HepG2 (cell line): Measurements from ENCODE around the gene SSBP1. TPM values are rescaled to one million over a fixed set of nuclear protein-coding genes. Genes with fewer than 3 reads are reported as not detected.

Experiments
- BORCS8-MEF2B ChIP-seq: sonication (generic); formaldehyde crosslinking; IDR thresholded peaks from 2 replicates; pipeline ENCODE4 v1.8.0; 2022; ENCODE audit warnings: mild to moderate bottlenecking, missing genetic modification reagents
- CTCF ChIP-seq: sonication (generic); formaldehyde crosslinking; IDR thresholded peaks from 2 replicates; pipeline ENCODE4 v1.5.0; 2020; ENCODE audit warnings: mild to moderate bottlenecking, missing genetic modification reagents, moderate library complexity
- NCOA1 ChIP-seq: sonication (generic); formaldehyde crosslinking; IDR thresholded peaks from 2 replicates; pipeline ENCODE4 v1.9.0; 2021; ENCODE audit warnings: missing genetic modification reagents
- NFKB2 ChIP-seq: sonication (generic); formaldehyde crosslinking; IDR thresholded peaks from 2 replicates; pipeline ENCODE4 v1.4.0; 2020; ENCODE audit warnings: missing genetic modification reagents, borderline replicate concordance
- RBM22 ChIP-seq: fragments of 200-400 bp; formaldehyde crosslinking; optimal IDR thresholded peaks from 2 replicates; pipeline ENCODE3; 2017; ENCODE audit warnings: mild to moderate bottlenecking, low read length, moderate library complexity
- RNF2 ChIP-seq: fragments of 450-650 bp; conservative IDR thresholded peaks from 2 replicates; pipeline ENCODE4 v1.6.1; 2016; ENCODE audit warnings: low read depth
- RORA ChIP-seq: sonication (generic); formaldehyde crosslinking; IDR thresholded peaks from 2 replicates; pipeline ENCODE4 v1.5.0; 2020; ENCODE audit warnings: mild to moderate bottlenecking, missing genetic modification reagents, moderate library complexity
- SATB2 ChIP-seq: sonication (generic); formaldehyde crosslinking; IDR thresholded peaks from 2 replicates; pipeline ENCODE4 v1.5.0; 2020; ENCODE audit warnings: missing genetic modification reagents
- SKI ChIP-seq: fragments of 450-650 bp; IDR thresholded peaks from one replicate; pipeline ENCODE4 v1.6.1; 2018; ENCODE audit warnings: mild to moderate bottlenecking; ENCODE audit not compliant: partially characterized antibody
- SMYD3 ChIP-seq: sonication (generic); formaldehyde crosslinking; IDR thresholded peaks from 2 replicates; pipeline ENCODE4 v1.8.1; 2023; ENCODE audit warnings: mild to moderate bottlenecking, missing genetic modification reagents
- SNAPC2 ChIP-seq: sonication (generic); formaldehyde crosslinking; IDR thresholded peaks from 2 replicates; pipeline ENCODE4 v1.8.1; 2022; ENCODE audit warnings: mild to moderate bottlenecking, missing genetic modification reagents
- STAT5B ChIP-seq: sonication (generic); formaldehyde crosslinking; IDR thresholded peaks from 2 replicates; pipeline ENCODE4 v1.4.0; 2020; ENCODE audit warnings: missing genetic modification reagents
- YY1 ChIP-seq: IDR thresholded peaks from 2 replicates; pipeline ENCODE4 v1.6.1; 2011; ENCODE audit warnings: low read length, low read depth, moderate library complexity, mild to moderate bottlenecking; ENCODE audit not compliant: insufficient read depth, insufficient replicate concordance
- ZFX ChIP-seq: sonication (generic); formaldehyde crosslinking; IDR thresholded peaks from 2 replicates; pipeline ENCODE4 v1.4.0; 2020; ENCODE audit warnings: mild to moderate bottlenecking, low read depth, missing genetic modification reagents, moderate library complexity
- ZMYM2 ChIP-seq: sonication (generic); formaldehyde crosslinking; IDR thresholded peaks from 2 replicates; pipeline ENCODE4 v1.8.0; 2022; ENCODE audit warnings: mild to moderate bottlenecking, missing genetic modification reagents
- ZNF207 ChIP-seq: fragments of 450-650 bp; IDR thresholded peaks from 2 replicates; pipeline ENCODE4 v1.6.1; 2016; ENCODE audit warnings: antibody characterized with exemption, borderline replicate concordance
- ZNF337 ChIP-seq: sonication (generic); formaldehyde crosslinking; IDR thresholded peaks from 2 replicates; pipeline ENCODE4 v1.5.1; 2020; ENCODE audit warnings: missing genetic modification reagents, low read depth, mild to moderate bottlenecking, borderline replicate concordance
- ZNF574 ChIP-seq: sonication (generic); formaldehyde crosslinking; IDR thresholded peaks from 2 replicates; pipeline ENCODE4 v1.4.0; 2020; ENCODE audit warnings: missing genetic modification reagents
- ZNF775 ChIP-seq: sonication (generic); formaldehyde crosslinking; IDR thresholded peaks from 2 replicates; pipeline ENCODE4 v1.4.0; 2020; ENCODE audit warnings: missing genetic modification reagents, mild to moderate bottlenecking, moderate library complexity, borderline replicate concordance
- polyA plus RNA-seq, 8 experiments: library from polyadenylated mRNA; depleted of rRNA in 3 of 8; stranded (reverse) in 7 of 8; unstranded in 1 of 8; fragments of >200 nt; fragmentation: Illumina TruSeq in 4 of 8; extraction: Trizol in 4 of 8; gene quantifications; 2 replicates each; pipeline versions ENCODE4 v1.2.1 to v1.2.3, GENCODE V29; 2011 to 2016; ENCODE audit warnings: low read depth in 4 of 8, missing spikeins in 1 of 8, mixed read lengths in 1 of 8; ENCODE audit not compliant: insufficient read depth in 1 of 8
- total RNA-seq, 5 experiments: library from RNA; depleted of rRNA; stranded (reverse); fragments of >200 nt; fragmentation: Illumina TruSeq; extraction: Trizol; gene quantifications; 2 replicates each; pipeline ENCODE4 v1.2.3, GENCODE V29; 2016; ENCODE audit warnings: low read depth in 1 of 5
- TF ChIP-seq, protein P1 (sequence below): sonication (generic); formaldehyde crosslinking; IDR thresholded peaks from 2 replicates; pipeline ENCODE4 v1.4.0; 2020; ENCODE audit warnings: mild to moderate bottlenecking, missing genetic modification reagents, borderline replicate concordance
- TF ChIP-seq, protein P2 (sequence below): sonication (generic); formaldehyde crosslinking; IDR thresholded peaks from 2 replicates; pipeline ENCODE4 v1.5.0; 2020; ENCODE audit warnings: missing genetic modification reagents
- TF ChIP-seq, protein P3 (sequence below): IDR thresholded peaks from 2 replicates; pipeline ENCODE4 v1.6.1; 2016; ENCODE audit warnings: low read depth, borderline replicate concordance

Gene SSBP1
- total and polyA plus RNA-seq, 2 of the 13 experiments (the other 11 are each of a cell fraction or from before 2014, with no cell fraction given): 64.4 to 254 TPM

GRCh38 chr7:141737836-141738591, at the start of gene SSBP1 (continued):
- TF ChIP-seq ZNF574 (CRISPR knock-in tag): peak; percentile 99
- peak; percentile 57; the same call in 1 of the 2 replicates for TF ChIP-seq ZNF337 (CRISPR knock-in tag)
- peak; percentile 84 for TF ChIP-seq YY1
- TF ChIP-seq, protein P1, sequence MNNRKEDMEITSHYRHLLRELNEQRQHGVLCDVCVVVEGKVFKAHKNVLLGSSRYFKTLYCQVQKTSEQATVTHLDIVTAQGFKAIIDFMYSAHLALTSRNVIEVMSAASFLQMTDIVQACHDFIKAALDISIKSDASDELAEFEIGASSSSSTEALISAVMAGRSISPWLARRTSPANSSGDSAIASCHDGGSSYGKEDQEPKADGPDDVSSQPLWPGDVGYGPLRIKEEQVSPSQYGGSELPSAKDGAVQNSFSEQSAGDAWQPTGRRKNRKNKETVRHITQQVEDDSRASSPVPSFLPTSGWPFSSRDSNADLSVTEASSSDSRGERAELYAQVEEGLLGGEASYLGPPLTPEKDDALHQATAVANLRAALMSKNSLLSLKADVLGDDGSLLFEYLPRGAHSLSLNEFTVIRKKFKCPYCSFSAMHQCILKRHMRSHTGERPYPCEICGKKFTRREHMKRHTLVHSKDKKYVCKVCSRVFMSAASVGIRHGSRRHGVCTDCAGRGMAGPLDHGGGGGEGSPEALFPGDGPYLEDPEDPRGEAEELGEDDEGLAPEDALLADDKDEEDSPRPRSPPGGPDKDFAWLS (CRISPR knock-in tag): no peak
- TF ChIP-seq RORA (CRISPR knock-in tag): peak; percentile 87; the same call in 1 of the 2 replicates
- TF ChIP-seq NCOA1 (CRISPR knock-in tag): no peak; the same call in 1 of the 2 replicates
- TF ChIP-seq NFKB2 (CRISPR knock-in tag): peak; percentile 90; the same call in 1 of the 2 replicates
- TF ChIP-seq SNAPC2 (CRISPR knock-in tag): peak; percentile 90
- peak; percentile 84 for TF ChIP-seq CTCF (CRISPR knock-in tag)
- TF ChIP-seq ZNF775 (CRISPR knock-in tag): peak; percentile 80; the same call in 1 of the 2 replicates
- peak; percentile 61; the same call in 1 of the 2 replicates for TF ChIP-seq ZFX (CRISPR knock-in tag)
- TF ChIP-seq SKI: no peak
- TF ChIP-seq, protein P2, sequence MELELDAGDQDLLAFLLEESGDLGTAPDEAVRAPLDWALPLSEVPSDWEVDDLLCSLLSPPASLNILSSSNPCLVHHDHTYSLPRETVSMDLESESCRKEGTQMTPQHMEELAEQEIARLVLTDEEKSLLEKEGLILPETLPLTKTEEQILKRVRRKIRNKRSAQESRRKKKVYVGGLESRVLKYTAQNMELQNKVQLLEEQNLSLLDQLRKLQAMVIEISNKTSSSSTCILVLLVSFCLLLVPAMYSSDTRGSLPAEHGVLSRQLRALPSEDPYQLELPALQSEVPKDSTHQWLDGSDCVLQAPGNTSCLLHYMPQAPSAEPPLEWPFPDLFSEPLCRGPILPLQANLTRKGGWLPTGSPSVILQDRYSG (CRISPR knock-in tag): no peak
- peak; percentile 89 for TF ChIP-seq BORCS8-MEF2B (CRISPR knock-in tag)
- TF ChIP-seq, protein P3, sequence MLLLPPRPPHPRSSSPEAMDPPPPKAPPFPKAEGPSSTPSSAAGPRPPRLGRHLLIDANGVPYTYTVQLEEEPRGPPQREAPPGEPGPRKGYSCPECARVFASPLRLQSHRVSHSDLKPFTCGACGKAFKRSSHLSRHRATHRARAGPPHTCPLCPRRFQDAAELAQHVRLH: peak; percentile 92
- TF ChIP-seq RNF2: no peak
- 0 out of 2 replicates have a peak, but pooled peaks have one; percentile 44 for TF ChIP-seq ZMYM2
- no peak for TF ChIP-seq RBM22
- no peak for TF ChIP-seq STAT5B (CRISPR knock-in tag)
- peak; percentile 43; the same call in 1 of the 2 replicates for TF ChIP-seq SATB2 (CRISPR knock-in tag)
- TF ChIP-seq SMYD3 (CRISPR knock-in tag): peak; percentile 84
- no peak for TF ChIP-seq ZNF207
